Measurements from ENCODE around the gene MDFI. TPM values are rescaled to one million over a fixed set of nuclear protein-coding genes. Genes with fewer than 3 reads are reported as not detected.

MDFI gene
- total and polyA plus RNA-seq, 8 donors = 0.46 to 7.4 (median 2.2) TPM

GRCh38 chr6:41637194-41638001 is 870 bp upstream of the MDFI start:
- intact Hi-C loops (cut with DNase I) = no loop called here
- peak; percentile 45 to 54 (median 51) for ATAC-seq
- Histone ChIP-seq H3K27me3 (peaks cover 0 to 14% (median 0%) of the 10 kb centered on the region in 4 donors), H3K4me3 (peak overlapping the region in 3 of 4 donors; percentile 10 to 44 (median 29)), H3K9me3 (no peaks in the 10 kb centered on the region), H3K4me1 (peaks cover 3 to 5% (median 5%) of the 10 kb centered on the region in 3 donors), H3K27ac (no peak overlapping the region), H3K36me3 (no peaks in the 10 kb centered on the region)
- no peak for DNase-seq
- no peak for FAIRE-seq
- 9 to 10% methylated on average over 54 of the region's 54 CpGs for WGBS, 2 donors
- TF ChIP-seq, protein P1, sequence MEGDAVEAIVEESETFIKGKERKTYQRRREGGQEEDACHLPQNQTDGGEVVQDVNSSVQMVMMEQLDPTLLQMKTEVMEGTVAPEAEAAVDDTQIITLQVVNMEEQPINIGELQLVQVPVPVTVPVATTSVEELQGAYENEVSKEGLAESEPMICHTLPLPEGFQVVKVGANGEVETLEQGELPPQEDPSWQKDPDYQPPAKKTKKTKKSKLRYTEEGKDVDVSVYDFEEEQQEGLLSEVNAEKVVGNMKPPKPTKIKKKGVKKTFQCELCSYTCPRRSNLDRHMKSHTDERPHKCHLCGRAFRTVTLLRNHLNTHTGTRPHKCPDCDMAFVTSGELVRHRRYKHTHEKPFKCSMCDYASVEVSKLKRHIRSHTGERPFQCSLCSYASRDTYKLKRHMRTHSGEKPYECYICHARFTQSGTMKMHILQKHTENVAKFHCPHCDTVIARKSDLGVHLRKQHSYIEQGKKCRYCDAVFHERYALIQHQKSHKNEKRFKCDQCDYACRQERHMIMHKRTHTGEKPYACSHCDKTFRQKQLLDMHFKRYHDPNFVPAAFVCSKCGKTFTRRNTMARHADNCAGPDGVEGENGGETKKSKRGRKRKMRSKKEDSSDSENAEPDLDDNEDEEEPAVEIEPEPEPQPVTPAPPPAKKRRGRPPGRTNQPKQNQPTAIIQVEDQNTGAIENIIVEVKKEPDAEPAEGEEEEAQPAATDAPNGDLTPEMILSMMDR (IDR thresholded peaks at IDR 0.05) = no peak

DNA sequence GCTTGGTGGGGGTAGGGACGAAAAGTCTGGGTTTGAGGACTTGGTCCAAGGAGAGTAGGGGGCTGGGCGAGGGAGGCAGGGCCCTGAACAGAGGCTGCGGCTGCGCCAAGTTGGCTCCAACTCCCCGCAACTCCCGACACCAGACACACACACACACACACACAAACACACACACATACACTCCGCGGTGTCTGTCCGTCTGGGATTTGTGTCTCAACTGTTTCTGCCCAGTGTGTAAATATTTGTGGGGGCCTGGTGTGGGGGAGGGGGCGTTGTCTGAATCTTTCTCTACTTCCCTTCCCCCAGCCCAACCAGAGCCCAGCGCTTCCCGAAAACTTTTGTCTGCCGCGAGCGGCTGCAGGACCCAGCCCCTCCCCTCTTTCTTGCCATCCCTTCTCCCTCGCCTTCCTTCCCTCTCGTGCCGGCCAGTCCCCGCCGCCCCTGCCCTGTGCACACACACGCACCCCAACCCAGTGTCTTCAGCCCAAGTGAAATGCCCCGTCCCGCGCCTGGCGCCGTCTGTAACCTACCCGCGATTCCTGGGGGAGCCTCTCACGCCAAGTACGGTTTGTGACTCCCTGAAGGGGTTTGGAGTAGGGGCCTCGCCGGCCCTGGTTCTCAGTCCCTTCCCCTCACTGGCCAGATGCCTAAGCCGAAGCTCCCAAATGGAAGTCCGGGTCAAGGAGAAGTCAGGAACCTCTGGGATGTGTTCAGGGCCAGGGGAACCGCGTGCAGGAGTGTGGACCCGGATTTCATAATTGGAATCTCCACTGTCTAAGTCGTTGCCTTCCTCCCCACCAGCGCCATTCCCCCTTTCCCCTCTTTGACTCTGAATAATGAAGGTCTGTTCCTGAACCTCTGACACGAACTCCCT is 904 bp downstream of the MDFI start:
- ATAC-seq (peak in 3 of 4 donors; percentile 14 to 21 (median 21)), DNase-seq (no peak), FAIRE-seq (no peak)
- WGBS, 2 donors = 45 to 47% methylated on average over 40 of the region's 40 CpGs
- peaks cover 3 to 5% (median 5%) of the 10 kb centered on the region in 3 donors for H3K4me1 ChIP-seq
- no peaks in the 10 kb centered on the region for H3K9me3 ChIP-seq
- no peak overlapping the region for H3K27ac ChIP-seq
- intact Hi-C loops (cut with DNase I) = no loop called here
- peak overlapping the region in 2 of 4 donors; percentile 29 to 44 for H3K4me3 ChIP-seq
- H3K27me3 ChIP-seq = peaks cover 0 to 14% (median 0%) of the 10 kb centered on the region in 4 donors
- TF ChIP-seq, protein P1 (IDR thresholded peaks at IDR 0.05) = no peak
- H3K36me3 ChIP-seq = no peaks in the 10 kb centered on the region

DNA sequence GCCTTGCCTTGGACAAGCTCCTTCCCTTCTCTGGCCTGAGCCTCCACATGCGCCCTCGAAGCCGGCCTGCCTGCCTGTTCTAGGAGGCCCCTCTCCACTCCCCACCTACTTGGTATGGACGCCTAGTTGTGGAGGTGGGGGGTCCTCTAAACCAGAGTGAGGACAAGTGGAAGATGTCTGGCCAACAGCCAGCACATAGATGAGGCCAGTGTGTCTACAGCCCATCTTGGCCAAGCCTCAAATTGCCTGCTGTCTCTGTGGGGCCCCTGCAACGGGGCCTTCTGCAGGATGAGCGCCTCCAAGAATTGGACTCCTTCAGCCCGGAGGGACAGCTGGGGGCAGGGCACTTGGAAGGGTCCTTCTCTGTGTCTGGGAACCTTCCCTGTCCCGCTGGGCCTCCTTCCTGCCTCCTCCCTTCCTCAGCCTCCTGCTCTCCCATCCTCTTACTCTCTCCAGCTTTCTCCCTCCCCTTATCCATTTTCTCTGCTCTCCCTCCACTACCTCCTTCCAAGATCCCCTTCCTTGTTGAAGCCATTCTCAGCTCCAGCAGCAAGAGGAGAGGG is 1.6 kb downstream of the MDFI start:
- TF ChIP-seq, protein P1 (IDR thresholded peaks at IDR 0.05) = no peak
- intact Hi-C loops (cut with DNase I) = no loop called here
- DNase-seq (no peak), FAIRE-seq (no peak), ATAC-seq (no peak)
- no peaks in the 10 kb centered on the region for H3K36me3 ChIP-seq
- no peak overlapping the region for H3K27ac ChIP-seq
- H3K27me3 ChIP-seq = peaks cover 0 to 14% (median 0%) of the 10 kb centered on the region in 4 donors
- H3K4me1 ChIP-seq = peaks cover 3 to 5% (median 5%) of the 10 kb centered on the region in 3 donors
- no peak overlapping the region for H3K4me3 ChIP-seq
- WGBS, 2 donors = 85 to 93% methylated on average over 5 to 8 of the region's 8 CpGs
- H3K9me3 ChIP-seq = no peaks in the 10 kb centered on the region

DNA sequence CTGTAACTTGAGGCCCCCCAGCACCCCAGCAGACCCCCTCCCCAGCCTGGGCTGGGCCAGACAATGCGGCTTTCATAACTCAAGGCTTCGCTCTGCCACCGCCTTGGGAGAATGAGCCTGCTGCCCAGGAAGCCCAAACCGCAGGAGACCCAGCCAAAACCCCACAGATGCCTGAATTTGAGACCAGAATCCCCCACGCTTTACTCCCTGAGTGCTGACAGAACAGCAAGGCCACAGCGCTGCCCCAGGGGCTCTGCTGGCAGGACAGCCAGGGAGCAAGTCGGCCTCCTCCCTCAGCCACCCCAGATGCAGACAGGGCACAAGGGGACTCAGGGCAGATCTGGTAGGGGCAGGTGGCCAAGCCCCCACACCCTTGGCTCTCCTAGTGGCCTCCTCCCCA is 2.2 kb downstream of the MDFI start:
- FAIRE-seq (no peak), DNase-seq (no peak), ATAC-seq (no peak)
- Histone ChIP-seq H3K4me3 (no peak overlapping the region), H3K4me1 (peaks cover 3 to 5% (median 5%) of the 10 kb centered on the region in 3 donors), H3K27me3 (peaks cover 0 to 14% (median 0%) of the 10 kb centered on the region in 4 donors), H3K27ac (no peak overlapping the region), H3K9me3 (no peaks in the 10 kb centered on the region), H3K36me3 (no peaks in the 10 kb centered on the region)
- intact Hi-C loops (cut with DNase I) = no loop called here
- TF ChIP-seq, protein P1 (IDR thresholded peaks at IDR 0.05) = no peak
- WGBS, 2 donors = 87 to 96% methylated on average over 7 of the region's 7 CpGs
